ENCODE data around the gene ASAH2B.
"Not testable (repeated sequence)": the region's sequence is repeated elsewhere in the genome, so short reads cannot be mapped to it uniquely, and the experiment has no call there.

- TF ChIP-seq CTCF (IDR thresholded peaks at IDR 0.05; ENCODE audit: insufficient read depth, low read length, poor library complexity, severe bottlenecking); EZH2phosphoT487 (conservative IDR thresholded peaks at IDR 0.05; ENCODE audit: low read length): not testable (repeated sequence)
Observed at GRCh38 chr10:50780036-50780435, 40.3 kb downstream of the ASAH2B start.

Measured in SU-DHL-6 (cell line).